ENCODE results near the gene STAT3. TPM values are rescaled to one million over a fixed set of nuclear protein-coding genes. Genes with fewer than 3 reads are reported as not detected.

STAT3 gene
- polyA plus RNA-seq, 1 of the 3 experiments (the other 2 are of a cell fraction), result 35.7 TPM

DNA sequence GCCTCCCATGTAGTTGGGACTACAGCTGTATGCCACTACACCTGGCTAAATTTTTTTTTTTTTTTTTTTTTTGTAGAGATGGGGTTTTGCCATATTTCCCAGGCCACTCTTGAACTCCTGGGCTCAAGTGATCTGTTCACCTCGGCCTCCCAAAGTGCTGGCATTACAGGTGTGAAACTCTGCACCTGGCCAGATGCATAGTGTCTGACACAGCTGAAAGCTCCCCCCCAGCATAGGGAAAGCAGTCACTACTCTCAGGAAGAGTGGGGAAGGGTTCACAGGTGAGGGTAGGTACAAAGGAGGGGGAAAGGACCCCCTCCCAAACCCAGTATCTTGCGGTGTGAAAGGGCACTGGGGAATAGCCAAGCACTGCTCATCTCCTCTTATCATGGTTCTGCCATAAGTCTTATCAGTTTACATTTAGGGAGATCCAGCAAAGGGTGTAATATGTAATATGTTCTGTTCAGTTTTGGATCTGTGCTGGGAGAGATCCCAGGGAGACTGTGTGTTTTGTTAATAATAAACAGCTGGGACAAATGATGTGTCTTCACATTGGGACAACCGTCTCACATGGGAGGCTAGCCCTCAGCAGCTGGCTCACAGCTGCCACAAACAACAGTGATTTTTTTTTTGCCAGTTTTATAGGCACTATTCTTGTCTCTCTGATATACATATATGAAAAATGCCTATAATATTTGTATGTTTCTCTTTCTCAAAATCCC, 41.6 kb upstream of the STAT3 start:
- CTCF ChIA-PET, result interaction anchor here (0.6 to 2.3 kb wide), 3 partner anchors 7 to 108 kb away, joined by 3 to 11 read pairs (median 3); no protein-coding TSS in a partner anchor
- no peak overlapping the region for H3K9ac ChIP-seq
- H3K36me3 ChIP-seq (replicated peaks in 1 of 2; ENCODE audit: control insufficient read depth in 1 of 2, insufficient read depth in 2 of 2, low read length in 1 of 2), result no peaks in the 10 kb centered on the region
- WGBS (ENCODE audit: low lambda C conversion rate), result 69% methylated on average over 3 of the region's 3 CpGs
- TF ChIP-seq GATA2 (CRISPR knock-in tag; IDR thresholded peaks at IDR 0.05) (peak; percentile 38; the same call in 1 of the 2 replicates), SMC3 (IDR thresholded peaks at IDR 0.05; ENCODE audit: low read depth, low read length) (no peak)
- no peaks in the 10 kb centered on the region for H3K27me3 ChIP-seq (ENCODE audit: insufficient read depth)
- no peak overlapping the region for H3K27ac ChIP-seq (ENCODE audit: low read depth in 2 of 2, low read length in 1 of 2)
- no peaks in the 10 kb centered on the region for H3K9me2 ChIP-seq
- no peak for DNase-seq
- POLR2A ChIA-PET, result interaction anchor here (0.6 kb wide), 1 partner anchor 33 kb away, joined by 4 read pairs; no protein-coding TSS in a partner anchor
- H3K4me1 ChIP-seq (ENCODE audit: control insufficient read depth in 1 of 2, insufficient read depth in 2 of 2, low read depth in 1 of 2, low read length in 1 of 2), result peaks cover 0 to 4% of the 10 kb centered on the region in 2 experiments; a peak in 1 of 4 replicates
- no peaks in the 10 kb centered on the region for H3K9me3 ChIP-seq
- H3F3A ChIP-seq (replicated peaks; ENCODE audit: insufficient read depth), result peaks cover 25% of the 10 kb centered on the region
- H2AFZ ChIP-seq (ENCODE audit: low read depth), result no peak overlapping the region
- H3K79me2 ChIP-seq (ENCODE audit: insufficient read depth), result no peaks in the 10 kb centered on the region; the same call in 1 of the 2 replicates
- no peak overlapping the region for H3K4me2 ChIP-seq
- no peak overlapping the region for H3K4me3 ChIP-seq (ENCODE audit: low read depth in 2 of 2, low read length in 1 of 2)
- no peaks in the 10 kb centered on the region for H4K20me1 ChIP-seq (ENCODE audit: insufficient read depth)

DNA sequence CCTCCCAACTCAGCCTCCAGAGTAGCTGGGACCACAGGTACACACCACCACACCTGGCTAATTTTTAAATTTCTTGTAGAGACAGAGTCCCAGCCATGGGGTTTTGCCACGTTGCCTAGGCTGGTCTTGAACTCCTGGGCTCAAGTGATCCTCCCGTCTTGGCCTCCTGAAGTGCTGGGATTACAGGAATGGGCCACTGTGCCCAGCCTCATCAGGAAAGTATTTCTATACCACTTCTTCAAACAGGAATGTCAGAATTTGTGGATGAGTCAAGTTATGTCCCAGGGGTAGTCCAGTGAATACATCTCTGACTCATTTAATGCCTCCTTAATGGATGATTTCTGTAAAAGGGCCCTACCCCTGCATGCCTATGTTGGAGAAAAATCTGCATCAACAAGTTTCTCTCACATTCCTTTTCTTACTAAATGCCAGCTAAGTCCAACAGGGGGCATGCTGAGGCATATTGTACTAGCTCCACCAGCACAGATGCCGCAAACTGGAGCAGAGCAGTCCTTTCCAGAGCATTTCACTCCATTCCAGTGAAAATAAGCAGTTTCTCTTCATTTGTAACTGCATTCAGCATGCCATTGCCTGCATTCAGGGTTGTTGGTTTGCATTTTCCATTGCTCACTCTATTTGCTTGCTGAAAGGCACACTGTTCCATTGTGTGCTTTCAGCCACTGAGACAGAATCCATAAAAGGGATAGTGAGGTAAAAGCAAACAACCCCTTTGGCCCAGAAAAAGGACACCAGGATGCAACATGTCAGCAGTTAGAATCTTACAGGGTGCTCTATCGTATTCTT, 40.1 kb upstream of the STAT3 start:
- 9% methylated on average over 4 of the region's 4 CpGs for WGBS (ENCODE audit: low lambda C conversion rate)
- no peaks in the 10 kb centered on the region for H3K9me2 ChIP-seq
- H3K27me3 ChIP-seq (ENCODE audit: insufficient read depth), result no peaks in the 10 kb centered on the region
- no peak overlapping the region; the same call in 1 of the 2 replicates for H3K9ac ChIP-seq
- no peak overlapping the region; the same call in 1 of the 2 replicates for H2AFZ ChIP-seq (ENCODE audit: low read depth)
- peak overlapping the region in 1 of 2 experiments; percentile 79; a peak in 2 of 4 replicates for H3K27ac ChIP-seq (ENCODE audit: low read depth in 2 of 2, low read length in 1 of 2)
- peaks cover 28% of the 10 kb centered on the region for H3F3A ChIP-seq (replicated peaks; ENCODE audit: insufficient read depth)
- H3K36me3 ChIP-seq (replicated peaks in 1 of 2; ENCODE audit: control insufficient read depth in 1 of 2, insufficient read depth in 2 of 2, low read length in 1 of 2), result no peaks in the 10 kb centered on the region
- no peak overlapping the region for H3K4me3 ChIP-seq (ENCODE audit: low read depth in 2 of 2, low read length in 1 of 2)
- POLR2A ChIA-PET, result interaction anchor here (0.6 kb wide), 1 partner anchor 55 kb away, joined by 3 read pairs; no protein-coding TSS in a partner anchor
- peak; percentile 63 for DNase-seq
- peaks cover 0 to 4% of the 10 kb centered on the region in 2 experiments; a peak in 1 of 4 replicates for H3K4me1 ChIP-seq (ENCODE audit: control insufficient read depth in 1 of 2, insufficient read depth in 2 of 2, low read depth in 1 of 2, low read length in 1 of 2)
- CTCF ChIA-PET, result interaction anchor here (0.6 to 2.3 kb wide), 20 partner anchors 8 to 125 kb away, joined by 3 to 11 read pairs (median 4); no protein-coding TSS in a partner anchor
- peaks cover 10% of the 10 kb centered on the region for H3K79me2 ChIP-seq (ENCODE audit: insufficient read depth)
- H4K20me1 ChIP-seq (ENCODE audit: insufficient read depth), result no peaks in the 10 kb centered on the region
- no peaks in the 10 kb centered on the region for H3K9me3 ChIP-seq
- H3K4me2 ChIP-seq, result peak overlapping the region; percentile 49; the same call in 1 of the 2 replicates
- TF ChIP-seq NFIC (IDR thresholded peaks at IDR 0.05; ENCODE audit: borderline replicate concordance) (peak; percentile 70), RCOR1 (IDR thresholded peaks at IDR 0.05; ENCODE audit: low read length) (peak; percentile 53; the same call in 1 of the 2 replicates), FOXM1 (IDR thresholded peaks at IDR 0.05; ENCODE audit: low read depth) (peak; percentile 45; the same call in 1 of the 2 replicates), MXI1 (IDR thresholded peaks at IDR 0.05; ENCODE audit: low read depth, low read length) (no peak), MAX (IDR thresholded peaks at IDR 0.05; ENCODE audit: low read depth) (peak; percentile 83; the same call in 1 of the 2 replicates), EP300 (IDR thresholded peaks at IDR 0.05; ENCODE audit: borderline replicate concordance in 1 of 2, low read depth in 1 of 2, low read length in 1 of 2) (peak in 1 of 2 experiments; percentile 78; a peak in 1 of 4 replicates), TEAD4 (IDR thresholded peaks at IDR 0.05; ENCODE audit: borderline replicate concordance, insufficient read depth) (peak; percentile 88; the same call in 1 of the 2 replicates), ELF1 (IDR thresholded peaks at IDR 0.05) (no peak), POLR2AphosphoS5 (IDR thresholded peaks at IDR 0.05; ENCODE audit: low read depth, low read length) (peak; percentile 63; the same call in 1 of the 2 replicates), IRF3 (IDR thresholded peaks at IDR 0.05; ENCODE audit: low read depth, low read length) (no peak), TAF1 (IDR thresholded peaks at IDR 0.05; ENCODE audit: borderline replicate concordance, low read depth, low read length) (no peak), RAD21 (IDR thresholded peaks at IDR 0.05; ENCODE audit: low read length) (peak; percentile 72), EZH2phosphoT487 (IDR thresholded peaks at IDR 0.05; ENCODE audit: borderline replicate concordance, low read depth) (no peak), JUND (IDR thresholded peaks at IDR 0.05) (peak; percentile 95), RFX5 (IDR thresholded peaks at IDR 0.05; ENCODE audit: low read length) (no peak), SIN3A (IDR thresholded peaks at IDR 0.05; ENCODE audit: borderline replicate concordance, low read depth, low read length) (no peak; the same call in 1 of the 2 replicates), NRF1 (IDR thresholded peaks at IDR 0.05; ENCODE audit: low read depth, low read length) (no peak)
- TF ChIP-seq, protein P1, sequence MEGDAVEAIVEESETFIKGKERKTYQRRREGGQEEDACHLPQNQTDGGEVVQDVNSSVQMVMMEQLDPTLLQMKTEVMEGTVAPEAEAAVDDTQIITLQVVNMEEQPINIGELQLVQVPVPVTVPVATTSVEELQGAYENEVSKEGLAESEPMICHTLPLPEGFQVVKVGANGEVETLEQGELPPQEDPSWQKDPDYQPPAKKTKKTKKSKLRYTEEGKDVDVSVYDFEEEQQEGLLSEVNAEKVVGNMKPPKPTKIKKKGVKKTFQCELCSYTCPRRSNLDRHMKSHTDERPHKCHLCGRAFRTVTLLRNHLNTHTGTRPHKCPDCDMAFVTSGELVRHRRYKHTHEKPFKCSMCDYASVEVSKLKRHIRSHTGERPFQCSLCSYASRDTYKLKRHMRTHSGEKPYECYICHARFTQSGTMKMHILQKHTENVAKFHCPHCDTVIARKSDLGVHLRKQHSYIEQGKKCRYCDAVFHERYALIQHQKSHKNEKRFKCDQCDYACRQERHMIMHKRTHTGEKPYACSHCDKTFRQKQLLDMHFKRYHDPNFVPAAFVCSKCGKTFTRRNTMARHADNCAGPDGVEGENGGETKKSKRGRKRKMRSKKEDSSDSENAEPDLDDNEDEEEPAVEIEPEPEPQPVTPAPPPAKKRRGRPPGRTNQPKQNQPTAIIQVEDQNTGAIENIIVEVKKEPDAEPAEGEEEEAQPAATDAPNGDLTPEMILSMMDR (IDR thresholded peaks at IDR 0.05), result peak; percentile 83
